Measurements from ENCODE around the gene SPCS3. TPM values are rescaled to one million over a fixed set of nuclear protein-coding genes. Genes with fewer than 3 reads are reported as not detected.

SPCS3 gene
- 27.7 to 39.2 TPM (median 34.9 TPM) in 5 replicates for total RNA-seq (2022; extraction: Qiagen RNA extraction)

DNA sequence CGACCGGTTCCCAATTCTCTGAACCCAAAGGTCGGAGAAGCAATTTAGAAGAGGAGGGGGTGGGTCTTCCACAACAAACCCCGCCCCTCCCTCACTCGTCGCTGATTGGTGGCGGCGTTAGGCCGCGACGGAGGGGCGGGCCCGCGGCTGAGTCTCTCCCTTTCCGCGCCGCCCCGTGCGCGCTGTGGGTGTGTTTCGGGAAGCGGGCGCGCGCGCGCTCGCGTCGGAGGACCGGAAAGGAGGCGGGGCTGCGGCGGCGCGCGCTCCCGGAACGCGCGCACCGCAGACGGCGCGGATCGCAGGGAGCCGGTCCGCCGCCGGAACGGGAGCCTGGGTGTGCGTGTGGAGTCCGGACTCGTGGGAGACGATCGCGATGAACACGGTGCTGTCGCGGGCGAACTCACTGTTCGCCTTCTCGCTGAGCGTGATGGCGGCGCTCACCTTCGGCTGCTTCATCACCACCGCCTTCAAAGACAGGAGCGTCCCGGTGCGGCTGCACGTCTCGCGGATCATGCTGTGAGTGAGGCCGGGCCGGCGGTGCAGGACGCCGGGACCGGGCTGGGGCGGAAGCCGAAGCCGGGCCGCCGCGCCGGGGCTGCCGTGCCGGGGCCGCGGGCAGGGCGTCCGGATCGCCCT lies at the start of gene SPCS3:
SPCS3 (plus strand) TSS at position 263 of the 636 bp plus-strand sequence; CDS start at position 374, 111 bp downstream.

Other genes with a start within 250 kb of the SPCS3 start
- gene SPATA4, start 124.4 kb upstream of the SPCS3 start, total RNA-seq (2022; extraction: Qiagen RNA extraction) = 0.13 to 0.29 TPM (median 0.22 TPM) in 5 replicates
- 0.03 to 0.06 TPM in 2 of 5 replicates, not detected in the others for gene ASB5, start 50.7 kb upstream of the SPCS3 start, total RNA-seq (2022; extraction: Qiagen RNA extraction)

Data from A549 treated with Hydrocortisone at 1 μM for 4 hours (cell line).